D721Med (cell line): ENCODE data around the gene HNF4A.

ENCODE experiments used
- DNase-seq: peaks from one replicate; pipeline ENCODE4 v3.0.0; 2011; ENCODE audit warnings: low spot score; ENCODE audit not compliant: insufficient read length
- FAIRE-seq: peaks from 2 replicates; lab custom pipeline; 2011; peaks lifted over from hg19 to GRCh38; lab: Jason Lieb, UNC
- CTCF ChIP-seq: IDR thresholded peaks from 2 replicates; pipeline ENCODE4 v1.5.1; 2012; ENCODE audit warnings: mild to moderate bottlenecking, control low read depth; ENCODE audit not compliant: insufficient read depth; ENCODE audit errors: missing control alignments

HNF4A gene

GRCh38 chr20:44358776-44359175 is 3.3 kb downstream of the HNF4A start:
- TF ChIP-seq CTCF = no peak
- DNase-seq = no peak
- FAIRE-seq = no peak

- no peak for TF ChIP-seq CTCF
- no peak for DNase-seq
- FAIRE-seq = no peak
Observed at GRCh38 chr20:44360221-44360620, 4.7 kb downstream of the HNF4A start.

GRCh38 chr20:44361021-44361420 is 5.5 kb downstream of the HNF4A start:
- no peak for DNase-seq
- TF ChIP-seq CTCF = no peak
- FAIRE-seq = no peak

- no peak for DNase-seq
- no peak for FAIRE-seq
Observed at GRCh38 chr20:44362466-44362940, 7.0 kb downstream of the HNF4A start.

GRCh38 chr20:44364068-44364467 is 8.6 kb downstream of the HNF4A start:
- TF ChIP-seq CTCF = no peak
- DNase-seq (no peak), FAIRE-seq (no peak)

More at GRCh38 chr20:44362466-44362940, 7.0 kb downstream of the HNF4A start:
- no peak for TF ChIP-seq CTCF

- no peak for FAIRE-seq
- TF ChIP-seq CTCF = no peak
- DNase-seq = no peak
Observed at GRCh38 chr20:44364780-44365179, 9.3 kb downstream of the HNF4A start.

- DNase-seq (no peak), FAIRE-seq (no peak)
- TF ChIP-seq CTCF = no peak
Observed at GRCh38 chr20:44367746-44368145, 12.2 kb downstream of the HNF4A start.
